Mesendoderm (in vitro differentiated cells): ENCODE measurements around the gene NUCB2.

Experiments used
- DNase-seq: peaks from one replicate; pipeline ENCODE4 v3.0.0; 2013
- H2AK5ac ChIP-seq: 2 replicates; pipeline ENCODE4 v1.6.1; 2013; ENCODE audit warnings: low read length, inconsistent platforms
- H2BK120ac ChIP-seq: 2 replicates; pipeline ENCODE4 v1.6.1; 2013; ENCODE audit warnings: low read depth, mild to moderate bottlenecking, low read length, moderate library complexity, mixed read lengths
- H2BK15ac ChIP-seq: replicated peaks from 2 replicates; pipeline ENCODE4 v1.6.1; 2013; ENCODE audit warnings: low read depth, mild to moderate bottlenecking, moderate library complexity
- H2BK5ac ChIP-seq: 2 replicates; pipeline ENCODE4 v1.6.1; 2013; ENCODE audit warnings: low read length, inconsistent platforms
- H3K18ac ChIP-seq: 2 replicates; pipeline ENCODE4 v1.6.1; 2013; ENCODE audit warnings: mild to moderate bottlenecking, low read length, mixed read lengths
- H3K23ac ChIP-seq: one replicate; pipeline ENCODE4 v1.6.1; 2013; ENCODE audit warnings: low read length
- H3K27ac ChIP-seq: 2 replicates; pipeline ENCODE4 v1.5.1; 2013; ENCODE audit warnings: low read depth, mild to moderate bottlenecking, inconsistent platforms, low read length, moderate library complexity
- H3K27me3 ChIP-seq: 2 replicates; pipeline ENCODE4 v1.6.1; 2013; ENCODE audit warnings: low read length, control low read depth, mild to moderate bottlenecking, inconsistent platforms; ENCODE audit not compliant: insufficient read depth, poor library complexity
- H3K36me3 ChIP-seq: 2 replicates; pipeline ENCODE4 v1.6.1; 2013; ENCODE audit warnings: low read length, inconsistent platforms; ENCODE audit not compliant: control insufficient read depth, insufficient read depth
- H3K4ac ChIP-seq: one replicate; pipeline ENCODE4 v1.6.1; 2013; ENCODE audit warnings: low read depth, mild to moderate bottlenecking, low read length, moderate library complexity
- H3K4me1 ChIP-seq: 2 replicates; pipeline ENCODE4 v1.6.1; 2013; ENCODE audit warnings: low read depth, low read length, inconsistent platforms; ENCODE audit not compliant: control insufficient read depth
- H3K4me2 ChIP-seq: 2 replicates; pipeline ENCODE4 v1.6.1; 2013; ENCODE audit warnings: low read length
- H3K4me3 ChIP-seq: 2 replicates; pipeline ENCODE4 v1.5.1; 2013; ENCODE audit warnings: mild to moderate bottlenecking, low read length
- H3K56ac ChIP-seq: one replicate; pipeline ENCODE4 v1.6.1; 2013; ENCODE audit warnings: low read length
- H3K79me1 ChIP-seq: 2 replicates; pipeline ENCODE4 v1.6.1; 2013; ENCODE audit warnings: low read length, inconsistent platforms
- H3K79me2 ChIP-seq: 2 replicates; pipeline ENCODE4 v1.6.1; 2013; ENCODE audit warnings: mild to moderate bottlenecking, low read length; ENCODE audit not compliant: control insufficient read depth, insufficient read depth
- H3K9ac ChIP-seq: 2 replicates; pipeline ENCODE4 v1.6.1; 2013; ENCODE audit warnings: low read length, inconsistent platforms
- H4K5ac ChIP-seq: one replicate; pipeline ENCODE4 v1.6.1; 2013; ENCODE audit warnings: low read length
- H4K8ac ChIP-seq: one replicate; pipeline ENCODE4 v1.6.1; 2013; ENCODE audit warnings: low read depth, mild to moderate bottlenecking, control low read depth, low read length, moderate library complexity
- WGBS: extraction: QIAGEN DNeasy Blood & Tissue Kit; methylation state at CpG from one replicate; pipeline ENCODE4 v1.1.7; 2013; ENCODE audit warnings: low lambda C conversion rate, missing lambda C conversion rate; ENCODE audit not compliant: insufficient coverage; ENCODE audit errors: extremely low coverage; 5-methylcytosine and 5-hydroxymethylcytosine counted together

NUCB2 gene

GRCh38 chr11:17328871-17329494 lies 52.4 kb downstream of the NUCB2 start:
- no CpG with 5 or more reads among the region's 5 CpGs for WGBS
- Histone ChIP-seq H3K18ac (no peak overlapping the region), H2AK5ac (no peak overlapping the region), H2BK120ac (no peak overlapping the region), H3K4me3 (no peak overlapping the region), H3K9ac (no peak overlapping the region), H3K56ac (no peak overlapping the region), H3K36me3 (no peaks in the 10 kb centered on the region), H3K27me3 (no peaks in the 10 kb centered on the region), H3K27ac (no peak overlapping the region), H3K79me1 (no peaks in the 10 kb centered on the region), H3K23ac (no peak overlapping the region), H3K4ac (no peak overlapping the region), H3K79me2 (no peaks in the 10 kb centered on the region), H2BK15ac (no peak overlapping the region), H3K4me1 (no peaks in the 10 kb centered on the region), H3K4me2 (no peak overlapping the region), H4K5ac (no peak overlapping the region), H4K8ac (no peak overlapping the region), H2BK5ac (no peak overlapping the region)
- DNase-seq, result peak; percentile 24

DNA sequence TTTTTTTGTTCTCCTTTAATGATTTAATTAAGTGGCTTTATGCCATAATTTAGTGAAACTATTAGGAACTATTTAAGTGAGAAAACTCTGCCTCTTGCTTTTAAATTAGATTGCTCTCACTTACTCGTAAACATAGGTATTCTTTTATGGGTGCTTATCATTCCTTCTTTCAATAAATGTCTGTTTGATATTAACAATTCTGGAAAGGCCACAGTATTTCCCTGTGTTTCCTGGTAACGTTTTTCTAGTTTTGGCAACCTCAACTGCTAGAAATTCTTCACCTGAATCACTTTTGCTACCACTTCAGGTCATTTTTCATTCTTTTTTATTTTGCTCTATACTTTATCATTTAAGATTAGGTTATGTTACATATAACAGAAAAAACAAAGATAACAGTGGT lies 55.1 kb downstream of the NUCB2 start:
- Histone ChIP-seq H3K4me1 (no peaks in the 10 kb centered on the region), H3K56ac (no peak overlapping the region), H3K27me3 (no peaks in the 10 kb centered on the region), H3K23ac (no peak overlapping the region), H2BK5ac (no peak overlapping the region), H4K8ac (no peak overlapping the region), H3K4me2 (no peak overlapping the region), H2AK5ac (no peak overlapping the region), H3K4ac (no peak overlapping the region), H4K5ac (no peak overlapping the region), H3K79me2 (no peaks in the 10 kb centered on the region), H3K18ac (no peak overlapping the region), H3K79me1 (no peaks in the 10 kb centered on the region), H3K4me3 (no peak overlapping the region), H2BK15ac (no peak overlapping the region), H3K36me3 (no peaks in the 10 kb centered on the region), H3K9ac (no peak overlapping the region), H2BK120ac (no peak overlapping the region), H3K27ac (no peak overlapping the region)
- DNase-seq, result no peak
- no CpG with 5 or more reads among the region's 2 CpGs for WGBS

DNA sequence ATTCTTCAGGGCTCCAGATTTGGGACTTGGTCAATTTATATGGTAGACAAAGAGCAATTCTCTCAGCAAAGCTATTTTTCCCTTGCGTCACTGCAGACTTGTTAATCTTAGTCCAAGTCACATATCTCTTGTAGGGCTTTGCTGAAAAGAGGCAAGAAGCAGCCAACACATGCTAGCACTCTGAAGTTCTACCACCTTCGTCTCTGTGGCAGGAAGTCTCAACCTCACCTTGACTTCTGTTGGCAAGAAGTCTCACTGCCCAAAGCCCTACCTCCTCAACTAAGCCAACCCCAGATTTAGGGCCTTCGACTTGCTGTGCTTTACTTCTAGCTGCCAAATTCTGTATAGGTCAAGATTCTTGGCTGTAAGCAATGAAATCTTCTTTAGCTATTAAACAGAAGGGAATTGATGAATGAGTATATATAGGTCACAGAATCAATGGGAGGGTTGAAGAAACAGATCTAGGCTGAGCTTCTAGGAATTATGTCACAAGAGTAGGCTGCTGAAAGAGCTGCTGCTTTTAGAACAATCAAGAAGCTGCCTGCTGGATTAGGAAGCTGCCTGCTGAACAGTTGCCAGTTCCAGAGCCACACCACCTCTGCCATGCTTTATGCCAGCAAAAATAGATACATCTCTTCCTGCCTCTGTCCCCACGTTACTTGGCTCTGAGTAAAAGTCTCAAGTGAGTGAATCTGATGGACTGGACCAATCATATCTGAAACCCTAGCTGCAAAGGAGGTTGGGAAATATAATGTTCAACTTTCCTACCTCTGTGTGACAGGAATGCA lies 57.5 kb downstream of the NUCB2 start:
- no peak overlapping the region for H3K9ac ChIP-seq
- no peaks in the 10 kb centered on the region for H3K79me2 ChIP-seq
- H2BK15ac ChIP-seq, result no peak overlapping the region
- H2BK120ac ChIP-seq, result no peak overlapping the region
- no peak overlapping the region for H4K8ac ChIP-seq
- H4K5ac ChIP-seq, result no peak overlapping the region
- no peak overlapping the region for H3K56ac ChIP-seq
- H3K79me1 ChIP-seq, result no peaks in the 10 kb centered on the region
- H3K4me1 ChIP-seq, result no peaks in the 10 kb centered on the region
- H3K23ac ChIP-seq, result no peak overlapping the region
- no peaks in the 10 kb centered on the region for H3K36me3 ChIP-seq
- DNase-seq, result no peak
- no peak overlapping the region for H3K27ac ChIP-seq
- no peak overlapping the region for H3K4ac ChIP-seq
- no peak overlapping the region for H3K18ac ChIP-seq
- no peak overlapping the region for H2AK5ac ChIP-seq
- no peak overlapping the region for H3K4me3 ChIP-seq
- no CpG with 5 or more reads among the region's 4 CpGs for WGBS
- no peaks in the 10 kb centered on the region for H3K27me3 ChIP-seq
- no peak overlapping the region for H2BK5ac ChIP-seq
- no peak overlapping the region for H3K4me2 ChIP-seq

DNA sequence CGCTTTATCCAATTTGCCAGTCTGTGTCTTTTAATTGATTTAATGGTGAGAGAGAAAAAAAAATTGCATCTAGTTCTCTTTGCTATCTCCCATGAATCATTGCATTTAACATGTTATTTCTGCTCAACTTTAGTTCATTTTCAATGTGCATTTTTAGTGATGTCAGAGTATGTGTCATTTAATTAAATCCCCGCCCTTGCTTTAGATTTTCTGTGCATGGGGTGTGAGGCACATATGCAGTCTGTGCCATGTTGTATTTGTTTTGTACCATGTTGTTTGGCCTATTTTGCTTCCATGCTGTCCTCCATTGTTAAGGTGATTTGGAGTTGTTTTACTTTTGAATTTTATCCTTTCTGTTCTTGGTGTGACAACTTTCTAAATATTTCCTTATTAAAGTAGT lies 66.7 kb downstream of the NUCB2 start:
- Histone ChIP-seq H2AK5ac (no peak overlapping the region), H3K4me3 (no peak overlapping the region), H3K79me2 (no peaks in the 10 kb centered on the region), H2BK5ac (no peak overlapping the region), H3K18ac (no peak overlapping the region), H3K4ac (no peak overlapping the region), H2BK15ac (no peak overlapping the region), H2BK120ac (no peak overlapping the region), H3K4me1 (no peaks in the 10 kb centered on the region), H3K36me3 (no peaks in the 10 kb centered on the region), H3K79me1 (no peaks in the 10 kb centered on the region), H3K56ac (no peak overlapping the region), H3K23ac (no peak overlapping the region), H3K27ac (no peak overlapping the region), H3K4me2 (no peak overlapping the region), H3K9ac (no peak overlapping the region), H3K27me3 (no peaks in the 10 kb centered on the region), H4K8ac (no peak overlapping the region), H4K5ac (no peak overlapping the region)
- DNase-seq, result no peak
- no CpG with 5 or more reads among the region's 2 CpGs for WGBS

DNA sequence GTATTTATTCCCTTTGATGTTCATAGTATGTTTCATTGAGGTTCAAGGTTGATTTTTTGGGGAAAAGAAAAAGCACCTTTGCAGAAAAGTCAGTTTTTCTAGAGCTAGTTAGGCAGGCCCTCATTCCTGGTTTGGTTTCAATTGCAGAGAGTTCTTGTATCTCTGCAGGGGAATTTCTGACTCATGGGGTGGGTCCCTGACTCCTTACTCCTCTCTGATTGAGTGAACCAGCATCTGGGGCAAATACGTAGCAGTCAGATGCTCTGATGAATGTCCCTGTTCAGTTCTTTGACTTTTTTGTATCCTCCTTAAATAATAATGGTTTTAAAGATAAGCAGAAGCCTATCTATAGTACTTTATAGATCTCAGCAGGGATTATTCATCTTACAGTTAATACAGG lies 67.4 kb downstream of the NUCB2 start:
- no peaks in the 10 kb centered on the region for H3K27me3 ChIP-seq
- WGBS, result no CpG with 5 or more reads among the region's 1 CpG
- no peak overlapping the region for H3K4ac ChIP-seq
- DNase-seq, result peak; percentile 63
- H3K18ac ChIP-seq, result no peak overlapping the region
- no peak overlapping the region for H3K4me3 ChIP-seq
- H4K5ac ChIP-seq, result no peak overlapping the region
- no peak overlapping the region for H4K8ac ChIP-seq
- H3K4me1 ChIP-seq, result no peaks in the 10 kb centered on the region
- H3K4me2 ChIP-seq, result no peak overlapping the region
- H2BK120ac ChIP-seq, result no peak overlapping the region
- H3K79me2 ChIP-seq, result no peaks in the 10 kb centered on the region
- no peak overlapping the region for H3K23ac ChIP-seq
- no peak overlapping the region for H2BK5ac ChIP-seq
- H3K27ac ChIP-seq, result no peak overlapping the region
- H2BK15ac ChIP-seq, result no peak overlapping the region
- H3K36me3 ChIP-seq, result no peaks in the 10 kb centered on the region
- H2AK5ac ChIP-seq, result no peak overlapping the region
- no peak overlapping the region for H3K9ac ChIP-seq
- no peak overlapping the region for H3K56ac ChIP-seq
- no peaks in the 10 kb centered on the region for H3K79me1 ChIP-seq
